WTC11 (cell line): ENCODE data around the gene PLEK. TPM values are rescaled to one million over a fixed set of nuclear protein-coding genes. Genes with fewer than 3 reads are reported as not detected.
"Not testable (repeated sequence)": the region's sequence is repeated elsewhere in the genome, so short reads cannot be mapped to it uniquely, and the experiment has no call there.

Source experiments
- ATAC-seq: fragments of 200-7000 bp; cut with Tn5 transposase; 2 replicates; pipeline ENCODE4 v1.10.0; 2021; ENCODE audit warnings: mild to moderate bottlenecking, moderate library complexity
- CTCF ChIA-PET: fragments of 300-600 bp; sonication (Branson Sonifier 250); formaldehyde crosslinking; loops from one replicate; lab custom pipeline; 2021; ENCODE audit warnings: antibody characterized with exemption; lab: Charles Lee
- POLR2A ChIA-PET: fragments of 350-600 bp; sonication (Branson Sonifier 250); formaldehyde crosslinking; loops from one replicate; lab custom pipeline; 2021; ENCODE audit warnings: antibody characterized with exemption; lab: Charles Lee
- DNase-seq: peaks from one replicate; pipeline ENCODE4 v3.0.0; 2021; ENCODE audit warnings: low spot score
- H3K27ac Mint-ChIP-seq: 2 replicates; pipeline ENCODE4 v1.8.0; 2021; ENCODE audit warnings: mixed read lengths
- H3K27me3 Mint-ChIP-seq: 2 replicates; pipeline ENCODE4 v1.8.0; 2021; ENCODE audit warnings: low read depth, mild to moderate bottlenecking, moderate library complexity, mixed read lengths
- H3K36me3 Mint-ChIP-seq: 2 replicates; pipeline ENCODE4 v1.8.0; 2021; ENCODE audit warnings: mixed read lengths
- H3K4me1 Mint-ChIP-seq: 2 replicates; pipeline ENCODE4 v1.8.0; 2022; ENCODE audit warnings: mixed read lengths
- H3K4me3 Mint-ChIP-seq: 2 replicates; pipeline ENCODE4 v1.8.0; 2021; ENCODE audit warnings: mild to moderate bottlenecking, moderate library complexity, mixed read lengths
- H3K9me3 Mint-ChIP-seq: 2 replicates; pipeline ENCODE4 v1.8.0; 2021; ENCODE audit warnings: mixed read lengths
- ATF6 ChIP-seq: sonication (generic); formaldehyde crosslinking; IDR thresholded peaks from 2 replicates; pipeline ENCODE4 v1.8.1; 2023; ENCODE audit warnings: mild to moderate bottlenecking, missing genetic modification reagents
- CREB1 ChIP-seq: sonication (generic); formaldehyde crosslinking; IDR thresholded peaks from 2 replicates; pipeline ENCODE4 v1.8.0; 2023; ENCODE audit warnings: mild to moderate bottlenecking, missing genetic modification reagents
- ESRRA ChIP-seq: sonication (generic); formaldehyde crosslinking; IDR thresholded peaks from 2 replicates; pipeline ENCODE4 v1.8.1; 2022; ENCODE audit warnings: mild to moderate bottlenecking, missing genetic modification reagents, borderline replicate concordance
- FOXP1 ChIP-seq: sonication (generic); formaldehyde crosslinking; IDR thresholded peaks from 2 replicates; pipeline ENCODE4 v1.8.0; 2022; ENCODE audit warnings: missing genetic modification reagents, mild to moderate bottlenecking, moderate library complexity, borderline replicate concordance
- MAX ChIP-seq: sonication (generic); formaldehyde crosslinking; IDR thresholded peaks from 2 replicates; pipeline ENCODE4 v1.8.0; 2022; ENCODE audit warnings: mild to moderate bottlenecking, missing genetic modification reagents
- NFE2L1 ChIP-seq: sonication (generic); formaldehyde crosslinking; IDR thresholded peaks from 2 replicates; pipeline ENCODE4 v1.8.1; 2023; ENCODE audit warnings: missing genetic modification reagents
- NR3C1 ChIP-seq: sonication (generic); formaldehyde crosslinking; conservative IDR thresholded peaks from 2 replicates; pipeline ENCODE4 v1.8.1; 2023; ENCODE audit warnings: low read depth, mild to moderate bottlenecking, missing genetic modification reagents
- PREB ChIP-seq: sonication (generic); formaldehyde crosslinking; IDR thresholded peaks from 2 replicates; pipeline ENCODE4 v1.8.1; 2022; ENCODE audit warnings: mild to moderate bottlenecking, missing genetic modification reagents, moderate library complexity, borderline replicate concordance
- PRRX2 ChIP-seq: fragments of 250-450 bp; sonication (Bioruptor Pico); IDR thresholded peaks from 2 replicates; pipeline ENCODE4 v1.8.0; 2021; ENCODE audit warnings: mild to moderate bottlenecking
- RORB ChIP-seq: fragments of 250-450 bp; sonication (Bioruptor Pico); IDR thresholded peaks from 2 replicates; pipeline ENCODE4 v1.9.0; 2021; ENCODE audit warnings: mild to moderate bottlenecking
- TCF7 ChIP-seq: sonication (generic); formaldehyde crosslinking; IDR thresholded peaks from 2 replicates; pipeline ENCODE4 v1.8.0; 2022; ENCODE audit warnings: mild to moderate bottlenecking, low read depth, missing genetic modification reagents, moderate library complexity
- TEAD4 ChIP-seq: sonication (generic); formaldehyde crosslinking; IDR thresholded peaks from 2 replicates; pipeline ENCODE4 v1.8.0; 2022; ENCODE audit warnings: mild to moderate bottlenecking, missing genetic modification reagents
- ZNF263 ChIP-seq: sonication (generic); formaldehyde crosslinking; IDR thresholded peaks from 2 replicates; pipeline ENCODE4 v1.8.1; 2022; ENCODE audit warnings: low read depth, mild to moderate bottlenecking, moderate library complexity, missing genetic modification reagents
- ZNF317 ChIP-seq: sonication (generic); formaldehyde crosslinking; IDR thresholded peaks from 2 replicates; pipeline ENCODE4 v1.8.1; 2023; ENCODE audit warnings: low read depth, mild to moderate bottlenecking, moderate library complexity, missing genetic modification reagents, borderline replicate concordance
- ZNF416 ChIP-seq: fragments of 250-450 bp; sonication (Bioruptor Pico); IDR thresholded peaks from 2 replicates; pipeline ENCODE4 v1.9.0; 2021; ENCODE audit warnings: mild to moderate bottlenecking, inconsistent platforms
- total RNA-seq: library from RNA; stranded (reverse); gene quantifications from 3 replicates; pipeline ENCODE4 v1.2.3, GENCODE V29; 2021
- TF ChIP-seq, protein P1 (sequence below): fragments of 250-450 bp; sonication (Bioruptor Pico); IDR thresholded peaks from 2 replicates; pipeline ENCODE4 v2.1.2; 2022; ENCODE audit warnings: mild to moderate bottlenecking, moderate library complexity
- TF ChIP-seq, protein P2 (sequence below): sonication (generic); formaldehyde crosslinking; IDR thresholded peaks from 2 replicates; pipeline ENCODE4 v1.8.1; 2023; ENCODE audit warnings: mild to moderate bottlenecking, missing genetic modification reagents, moderate library complexity
- TF ChIP-seq, protein P3 (sequence below): sonication (generic); formaldehyde crosslinking; IDR thresholded peaks from 2 replicates; pipeline ENCODE4 v1.8.0; 2022; ENCODE audit warnings: missing genetic modification reagents
- TF ChIP-seq, protein P4 (sequence below): sonication (generic); formaldehyde crosslinking; conservative IDR thresholded peaks from 2 replicates; pipeline ENCODE4 v1.8.1; 2023; ENCODE audit warnings: mild to moderate bottlenecking, low read depth, missing genetic modification reagents, moderate library complexity

The PLEK gene
- total RNA-seq, 1 experiment from 2014 or later = 0.26 TPM

DNA sequence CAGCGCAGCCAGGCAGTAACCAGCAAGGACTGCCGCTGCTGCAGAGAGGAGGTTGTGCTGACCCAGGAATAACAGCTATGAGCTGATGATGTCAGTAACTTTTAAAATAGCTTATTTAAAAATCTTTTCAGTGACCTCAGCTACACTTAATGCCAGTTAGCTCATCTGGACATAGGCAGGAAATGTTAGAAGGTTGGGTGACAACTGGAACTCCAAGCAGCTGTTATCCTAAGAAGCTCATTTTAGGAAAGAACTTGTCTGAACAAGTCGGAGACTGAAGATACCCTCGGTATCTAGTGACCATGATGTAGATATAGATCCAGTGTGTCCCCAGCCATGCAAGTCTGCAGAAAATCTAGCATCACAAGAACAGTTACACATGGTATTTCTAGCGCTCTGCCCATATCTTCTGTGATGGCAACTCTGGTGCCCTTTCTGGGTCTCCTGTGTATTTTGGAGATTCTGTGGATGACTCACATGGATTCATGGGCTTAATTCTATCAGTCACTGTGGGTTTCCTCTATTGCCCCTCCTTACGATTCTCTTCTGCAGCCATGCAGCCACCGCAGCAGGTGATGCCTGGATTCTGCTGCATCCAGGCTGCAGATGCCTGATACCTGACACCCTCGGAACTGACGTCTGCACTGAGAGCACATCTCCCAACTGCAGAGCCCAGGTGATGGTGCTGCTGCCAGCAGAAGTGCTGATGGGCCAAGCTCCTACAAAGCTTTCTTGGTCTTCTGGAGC lies 19.8 kb upstream of the PLEK start (continued):
- TF ChIP-seq PREB (CRISPR knock-in tag) (no peak), CREB1 (no peak), NR3C1 (CRISPR knock-in tag) (no peak), TCF7 (CRISPR knock-in tag) (no peak), PRRX2 (CRISPR knock-in tag) (no peak), MAX (CRISPR knock-in tag) (no peak), TEAD4 (CRISPR knock-in tag) (no peak), ZNF263 (CRISPR knock-in tag) (no peak)
- TF ChIP-seq, protein P1, sequence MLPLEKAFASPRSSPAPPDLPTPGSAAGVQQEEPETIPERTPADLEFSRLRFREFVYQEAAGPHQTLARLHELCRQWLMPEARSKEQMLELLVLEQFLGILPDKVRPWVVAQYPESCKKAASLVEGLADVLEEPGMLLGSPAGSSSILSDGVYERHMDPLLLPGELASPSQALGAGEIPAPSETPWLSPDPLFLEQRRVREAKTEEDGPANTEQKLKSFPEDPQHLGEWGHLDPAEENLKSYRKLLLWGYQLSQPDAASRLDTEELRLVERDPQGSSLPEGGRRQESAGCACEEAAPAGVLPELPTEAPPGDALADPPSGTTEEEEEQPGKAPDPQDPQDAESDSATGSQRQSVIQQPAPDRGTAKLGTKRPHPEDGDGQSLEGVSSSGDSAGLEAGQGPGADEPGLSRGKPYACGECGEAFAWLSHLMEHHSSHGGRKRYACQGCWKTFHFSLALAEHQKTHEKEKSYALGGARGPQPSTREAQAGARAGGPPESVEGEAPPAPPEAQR = no peak
- TF ChIP-seq, protein P2, sequence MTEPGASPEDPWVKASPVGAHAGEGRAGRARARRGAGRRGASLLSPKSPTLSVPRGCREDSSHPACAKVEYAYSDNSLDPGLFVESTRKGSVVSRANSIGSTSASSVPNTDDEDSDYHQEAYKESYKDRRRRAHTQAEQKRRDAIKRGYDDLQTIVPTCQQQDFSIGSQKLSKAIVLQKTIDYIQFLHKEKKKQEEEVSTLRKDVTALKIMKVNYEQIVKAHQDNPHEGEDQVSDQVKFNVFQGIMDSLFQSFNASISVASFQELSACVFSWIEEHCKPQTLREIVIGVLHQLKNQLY (CRISPR knock-in tag) = no peak
- TF ChIP-seq, protein P3, sequence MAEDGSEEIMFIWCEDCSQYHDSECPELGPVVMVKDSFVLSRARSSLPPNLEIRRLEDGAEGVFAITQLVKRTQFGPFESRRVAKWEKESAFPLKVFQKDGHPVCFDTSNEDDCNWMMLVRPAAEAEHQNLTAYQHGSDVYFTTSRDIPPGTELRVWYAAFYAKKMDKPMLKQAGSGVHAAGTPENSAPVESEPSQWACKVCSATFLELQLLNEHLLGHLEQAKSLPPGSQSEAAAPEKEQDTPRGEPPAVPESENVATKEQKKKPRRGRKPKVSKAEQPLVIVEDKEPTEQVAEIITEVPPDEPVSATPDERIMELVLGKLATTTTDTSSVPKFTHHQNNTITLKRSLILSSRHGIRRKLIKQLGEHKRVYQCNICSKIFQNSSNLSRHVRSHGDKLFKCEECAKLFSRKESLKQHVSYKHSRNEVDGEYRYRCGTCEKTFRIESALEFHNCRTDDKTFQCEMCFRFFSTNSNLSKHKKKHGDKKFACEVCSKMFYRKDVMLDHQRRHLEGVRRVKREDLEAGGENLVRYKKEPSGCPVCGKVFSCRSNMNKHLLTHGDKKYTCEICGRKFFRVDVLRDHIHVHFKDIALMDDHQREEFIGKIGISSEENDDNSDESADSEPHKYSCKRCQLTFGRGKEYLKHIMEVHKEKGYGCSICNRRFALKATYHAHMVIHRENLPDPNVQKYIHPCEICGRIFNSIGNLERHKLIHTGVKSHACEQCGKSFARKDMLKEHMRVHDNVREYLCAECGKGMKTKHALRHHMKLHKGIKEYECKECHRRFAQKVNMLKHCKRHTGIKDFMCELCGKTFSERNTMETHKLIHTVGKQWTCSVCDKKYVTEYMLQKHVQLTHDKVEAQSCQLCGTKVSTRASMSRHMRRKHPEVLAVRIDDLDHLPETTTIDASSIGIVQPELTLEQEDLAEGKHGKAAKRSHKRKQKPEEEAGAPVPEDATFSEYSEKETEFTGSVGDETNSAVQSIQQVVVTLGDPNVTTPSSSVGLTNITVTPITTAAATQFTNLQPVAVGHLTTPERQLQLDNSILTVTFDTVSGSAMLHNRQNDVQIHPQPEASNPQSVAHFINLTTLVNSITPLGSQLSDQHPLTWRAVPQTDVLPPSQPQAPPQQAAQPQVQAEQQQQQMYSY = no peak

GRCh38 chr2:68349091-68349490 lies 16.0 kb upstream of the PLEK start:
- H3K36me3 Mint-ChIP-seq, H3K4me3 Mint-ChIP-seq, CTCF ChIA-PET, DNase-seq, H3K9me3 Mint-ChIP-seq, POLR2A ChIA-PET, ATAC-seq, H3K27me3 Mint-ChIP-seq, H3K27ac Mint-ChIP-seq, H3K4me1 Mint-ChIP-seq: not testable (repeated sequence)

DNA sequence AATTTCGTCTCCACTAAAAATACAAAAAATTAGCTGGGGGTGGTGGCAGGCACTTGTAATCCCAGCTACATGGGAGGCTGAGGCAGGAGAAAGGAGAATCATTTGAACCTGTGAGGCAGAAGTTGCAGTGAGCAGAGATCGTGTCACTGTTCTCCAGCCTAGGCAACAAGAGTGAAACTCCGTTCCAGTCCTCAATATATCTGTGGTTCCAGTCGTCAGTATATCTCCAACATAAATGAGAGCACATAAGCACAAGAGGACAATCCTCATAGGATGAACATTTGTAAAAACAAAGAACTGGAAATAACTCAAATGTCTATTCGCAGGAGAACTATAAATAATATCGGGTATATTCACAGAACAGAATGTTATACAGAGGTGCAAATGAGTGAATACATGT lies 13.1 kb upstream of the PLEK start:
- ATAC-seq (no peak), DNase-seq (no peak)
- no peak overlapping the region for H3K27ac Mint-ChIP-seq
- H3K36me3 Mint-ChIP-seq = no peaks in the 10 kb centered on the region
- H3K27me3 Mint-ChIP-seq = no peaks in the 10 kb centered on the region; the same call in 1 of the 2 replicates
- TF ChIP-seq RORB (CRISPR knock-in tag) (no peak), ZNF317 (no peak), ZNF416 (CRISPR knock-in tag) (no peak), NFE2L1 (no peak), ATF6 (CRISPR knock-in tag) (no peak), FOXP1 (CRISPR knock-in tag) (no peak), MAX (CRISPR knock-in tag) (no peak), ESRRA (CRISPR knock-in tag) (no peak)
- TF ChIP-seq, protein P4, sequence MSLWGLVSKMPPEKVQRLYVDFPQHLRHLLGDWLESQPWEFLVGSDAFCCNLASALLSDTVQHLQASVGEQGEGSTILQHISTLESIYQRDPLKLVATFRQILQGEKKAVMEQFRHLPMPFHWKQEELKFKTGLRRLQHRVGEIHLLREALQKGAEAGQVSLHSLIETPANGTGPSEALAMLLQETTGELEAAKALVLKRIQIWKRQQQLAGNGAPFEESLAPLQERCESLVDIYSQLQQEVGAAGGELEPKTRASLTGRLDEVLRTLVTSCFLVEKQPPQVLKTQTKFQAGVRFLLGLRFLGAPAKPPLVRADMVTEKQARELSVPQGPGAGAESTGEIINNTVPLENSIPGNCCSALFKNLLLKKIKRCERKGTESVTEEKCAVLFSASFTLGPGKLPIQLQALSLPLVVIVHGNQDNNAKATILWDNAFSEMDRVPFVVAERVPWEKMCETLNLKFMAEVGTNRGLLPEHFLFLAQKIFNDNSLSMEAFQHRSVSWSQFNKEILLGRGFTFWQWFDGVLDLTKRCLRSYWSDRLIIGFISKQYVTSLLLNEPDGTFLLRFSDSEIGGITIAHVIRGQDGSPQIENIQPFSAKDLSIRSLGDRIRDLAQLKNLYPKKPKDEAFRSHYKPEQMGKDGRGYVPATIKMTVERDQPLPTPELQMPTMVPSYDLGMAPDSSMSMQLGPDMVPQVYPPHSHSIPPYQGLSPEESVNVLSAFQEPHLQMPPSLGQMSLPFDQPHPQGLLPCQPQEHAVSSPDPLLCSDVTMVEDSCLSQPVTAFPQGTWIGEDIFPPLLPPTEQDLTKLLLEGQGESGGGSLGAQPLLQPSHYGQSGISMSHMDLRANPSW (CRISPR knock-in tag) = no peak
- no peaks in the 10 kb centered on the region for H3K4me1 Mint-ChIP-seq
- ChIA-PET POLR2A (no interaction called here), CTCF (no interaction called here)
- peaks cover 3% of the 10 kb centered on the region for H3K9me3 Mint-ChIP-seq
- no peak overlapping the region for H3K4me3 Mint-ChIP-seq
